ENCODE measurements around the gene MBTPS1. TPM values are rescaled to one million over a fixed set of nuclear protein-coding genes. Genes with fewer than 3 reads are reported as not detected.
A peak's percentile ranks its signal among the peaks of the same experiment; 100 is the strongest.

Gene MBTPS1
- total RNA-seq, 2 donors from 2014 or later = 79.0 to 133 TPM

DNA sequence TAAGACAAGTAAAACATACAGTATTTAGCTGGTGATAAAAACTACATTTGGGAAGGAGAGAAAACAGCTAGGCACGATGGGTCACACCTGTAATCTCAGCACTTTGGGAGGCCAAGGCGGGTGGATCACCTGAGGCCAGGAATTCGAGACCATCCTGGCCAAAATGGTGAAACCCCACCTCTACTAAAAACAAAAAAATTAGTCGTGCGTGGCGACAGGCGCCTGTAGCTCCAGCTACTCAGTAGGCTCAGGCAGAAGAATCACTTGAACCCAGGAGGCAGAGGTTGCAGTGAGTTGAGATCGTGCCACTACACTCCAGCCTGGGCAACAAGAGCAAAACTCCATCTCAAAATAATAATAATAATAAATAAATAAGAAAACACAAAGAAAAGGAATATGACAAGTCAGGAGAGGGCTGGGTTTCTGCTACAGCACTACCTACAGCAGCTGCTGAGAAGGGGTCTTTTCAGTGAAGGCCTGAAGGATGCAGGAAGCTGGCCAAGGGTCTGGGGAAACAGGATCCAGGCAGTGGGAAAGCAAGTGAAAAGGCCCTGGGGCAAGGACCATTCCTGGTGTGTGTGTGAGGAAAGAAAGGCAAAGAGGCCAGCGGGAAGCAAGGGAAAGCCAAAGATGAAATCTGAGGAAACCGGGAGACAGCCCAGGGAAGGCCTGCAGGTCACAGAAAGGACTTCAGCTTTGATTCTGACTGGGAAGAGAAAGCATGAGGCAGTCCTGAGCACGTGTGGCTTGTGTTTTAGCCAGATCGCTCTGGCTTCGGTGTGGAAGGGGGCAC, 10.6 kb downstream of the MBTPS1 start:
- Histone ChIP-seq H3K4me1 (replicated peaks) (no peaks in the 10 kb centered on the region), H3K27me3 (replicated peaks; ENCODE audit: insufficient read depth) (no peaks in the 10 kb centered on the region), H3K9me3 (no peaks in the 10 kb centered on the region), H3K4me3 (no peak overlapping the region), H3K36me3 (no peaks in the 10 kb centered on the region), H3K27ac (no peak overlapping the region)
- no peak for DNase-seq (ENCODE audit: low spot score)
- intact Hi-C loops (cut with DNase I) = no loop called here
- WGBS = 81% methylated on average over 13 of the region's 13 CpGs
- TF ChIP-seq POLR2AphosphoS5 (IDR thresholded peaks at IDR 0.05) (no peak), POLR2A (IDR thresholded peaks at IDR 0.05) (no peak)
- TF ChIP-seq, protein P1, sequence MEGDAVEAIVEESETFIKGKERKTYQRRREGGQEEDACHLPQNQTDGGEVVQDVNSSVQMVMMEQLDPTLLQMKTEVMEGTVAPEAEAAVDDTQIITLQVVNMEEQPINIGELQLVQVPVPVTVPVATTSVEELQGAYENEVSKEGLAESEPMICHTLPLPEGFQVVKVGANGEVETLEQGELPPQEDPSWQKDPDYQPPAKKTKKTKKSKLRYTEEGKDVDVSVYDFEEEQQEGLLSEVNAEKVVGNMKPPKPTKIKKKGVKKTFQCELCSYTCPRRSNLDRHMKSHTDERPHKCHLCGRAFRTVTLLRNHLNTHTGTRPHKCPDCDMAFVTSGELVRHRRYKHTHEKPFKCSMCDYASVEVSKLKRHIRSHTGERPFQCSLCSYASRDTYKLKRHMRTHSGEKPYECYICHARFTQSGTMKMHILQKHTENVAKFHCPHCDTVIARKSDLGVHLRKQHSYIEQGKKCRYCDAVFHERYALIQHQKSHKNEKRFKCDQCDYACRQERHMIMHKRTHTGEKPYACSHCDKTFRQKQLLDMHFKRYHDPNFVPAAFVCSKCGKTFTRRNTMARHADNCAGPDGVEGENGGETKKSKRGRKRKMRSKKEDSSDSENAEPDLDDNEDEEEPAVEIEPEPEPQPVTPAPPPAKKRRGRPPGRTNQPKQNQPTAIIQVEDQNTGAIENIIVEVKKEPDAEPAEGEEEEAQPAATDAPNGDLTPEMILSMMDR (IDR thresholded peaks at IDR 0.05) = no peak

DNA sequence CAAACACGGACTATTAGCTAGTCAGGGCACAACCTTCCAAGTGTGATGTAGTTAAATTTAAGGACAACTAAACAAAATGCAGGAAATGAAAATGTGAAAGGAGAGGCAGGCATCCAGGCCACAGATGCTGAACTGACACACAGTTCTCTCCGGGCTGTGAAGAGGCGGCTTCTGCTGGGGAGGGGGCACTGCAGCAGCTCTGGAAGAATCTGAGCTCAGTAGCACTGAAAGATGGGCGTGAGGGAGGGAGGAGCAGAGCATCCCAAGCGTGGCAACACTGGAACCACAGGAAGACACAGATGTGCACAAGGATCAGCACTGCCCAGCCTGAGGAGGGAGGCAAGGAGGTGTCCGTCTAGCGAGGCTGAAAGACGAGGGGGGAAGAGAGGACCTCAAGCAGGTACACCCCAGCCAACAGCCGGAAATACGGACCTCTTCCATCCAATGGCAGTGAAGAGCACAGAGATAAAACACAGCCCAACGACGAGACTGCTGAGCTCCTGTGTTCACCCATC, 11.4 kb downstream of the MBTPS1 start:
- no peak for DNase-seq (ENCODE audit: low spot score)
- Histone ChIP-seq H3K27ac (no peak overlapping the region), H3K36me3 (no peaks in the 10 kb centered on the region), H3K4me3 (no peak overlapping the region), H3K27me3 (replicated peaks; ENCODE audit: insufficient read depth) (no peaks in the 10 kb centered on the region), H3K9me3 (no peaks in the 10 kb centered on the region), H3K4me1 (replicated peaks) (no peaks in the 10 kb centered on the region)
- intact Hi-C loops (cut with DNase I) = no loop called here
- 54% methylated on average over 12 of the region's 12 CpGs for WGBS
- no peak for TF ChIP-seq POLR2A (IDR thresholded peaks at IDR 0.05)
- TF ChIP-seq, protein P1 (IDR thresholded peaks at IDR 0.05) = no peak
- TF ChIP-seq POLR2AphosphoS5 (IDR thresholded peaks at IDR 0.05) = no peak

DNA sequence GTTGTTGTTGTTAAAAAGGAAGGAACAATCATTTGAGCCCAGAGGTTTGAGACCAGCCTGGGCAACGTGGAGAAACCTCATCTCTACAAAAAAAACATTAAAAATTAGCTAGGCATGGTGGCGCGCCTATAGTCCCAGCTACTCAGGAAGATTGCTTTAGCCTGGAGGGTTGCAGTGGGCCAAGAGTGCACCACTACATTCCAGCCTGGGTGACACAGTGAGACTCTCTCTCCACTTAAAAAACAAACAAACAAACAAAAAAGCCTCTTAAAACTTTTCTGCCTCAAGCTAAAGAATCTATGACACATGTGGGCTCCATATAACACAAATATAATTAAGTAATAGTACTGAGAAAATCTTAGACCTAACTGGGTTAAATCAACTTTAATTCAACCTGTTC, 12.5 kb downstream of the MBTPS1 start:
- no peak overlapping the region for H3K4me3 ChIP-seq
- no peaks in the 10 kb centered on the region for H3K36me3 ChIP-seq
- no peaks in the 10 kb centered on the region for H3K4me1 ChIP-seq (replicated peaks)
- TF ChIP-seq, protein P1 (IDR thresholded peaks at IDR 0.05) = no peak
- TF ChIP-seq POLR2A (IDR thresholded peaks at IDR 0.05) = no peak
- TF ChIP-seq POLR2AphosphoS5 (IDR thresholded peaks at IDR 0.05) = no peak
- no peaks in the 10 kb centered on the region for H3K27me3 ChIP-seq (replicated peaks; ENCODE audit: insufficient read depth)
- H3K9me3 ChIP-seq = no peaks in the 10 kb centered on the region
- intact Hi-C loops (cut with DNase I) = no loop called here
- H3K27ac ChIP-seq = no peak overlapping the region
- WGBS = 73% methylated on average over 3 of the region's 3 CpGs
- no peak for DNase-seq (ENCODE audit: low spot score)

DNA sequence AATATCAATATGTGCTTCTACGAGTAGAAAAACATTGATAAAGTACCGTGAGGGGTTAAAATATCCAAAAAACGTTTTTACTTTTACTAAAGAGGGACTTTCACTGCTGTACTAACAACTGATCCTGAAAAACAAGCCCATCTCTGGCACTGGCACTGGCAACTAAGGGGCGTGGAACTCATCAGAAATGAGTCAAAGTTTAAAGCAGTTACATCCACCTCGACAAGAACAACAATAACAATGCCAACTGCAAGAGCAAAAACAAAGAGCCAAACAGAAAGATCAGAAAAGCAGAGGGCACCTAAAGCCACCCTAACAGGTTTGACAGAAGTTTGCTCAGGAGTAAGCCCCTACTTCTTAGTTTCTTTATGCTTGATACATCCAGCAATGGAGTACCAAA, 13.1 kb downstream of the MBTPS1 start:
- no peak for TF ChIP-seq POLR2A (IDR thresholded peaks at IDR 0.05)
- no peak for TF ChIP-seq POLR2AphosphoS5 (IDR thresholded peaks at IDR 0.05)
- TF ChIP-seq, protein P1 (IDR thresholded peaks at IDR 0.05) = no peak
- no peaks in the 10 kb centered on the region for H3K36me3 ChIP-seq
- H3K4me1 ChIP-seq (replicated peaks) = no peaks in the 10 kb centered on the region
- no peaks in the 10 kb centered on the region for H3K9me3 ChIP-seq
- 34% methylated on average over 5 of the region's 5 CpGs for WGBS
- H3K4me3 ChIP-seq = no peak overlapping the region
- intact Hi-C loops (cut with DNase I) = no loop called here
- peak overlapping the region; percentile 29 to 44 for H3K27ac ChIP-seq
- no peaks in the 10 kb centered on the region for H3K27me3 ChIP-seq (replicated peaks; ENCODE audit: insufficient read depth)
- DNase-seq (ENCODE audit: low spot score) = no peak

DNA sequence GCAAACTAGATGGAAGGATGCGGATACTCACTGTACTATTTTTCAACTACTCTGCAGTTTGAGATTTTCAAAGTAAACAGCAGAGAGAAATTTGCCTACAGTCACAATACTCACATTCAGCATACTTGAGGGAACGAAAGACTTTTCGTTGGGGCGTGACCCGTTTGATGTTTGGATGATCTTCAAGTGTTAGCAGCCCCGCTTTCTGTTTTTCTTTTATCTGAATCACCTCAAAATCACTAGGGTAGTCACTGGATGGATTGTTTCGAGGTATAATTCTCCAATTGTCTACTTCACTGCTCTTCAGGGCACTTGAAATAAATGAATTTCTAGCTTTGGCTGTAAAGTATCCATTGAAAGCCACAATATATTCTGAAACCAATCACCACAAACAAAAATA, 17.8 kb downstream of the MBTPS1 start:
- intact Hi-C loops (cut with DNase I) = no loop called here

More for the DNA sequence above, 17.8 kb downstream of the MBTPS1 start:
- DNase-seq (ENCODE audit: low spot score) = no peak
- Histone ChIP-seq H3K27me3 (replicated peaks; ENCODE audit: insufficient read depth) (no peaks in the 10 kb centered on the region), H3K27ac (no peak overlapping the region), H3K36me3 (no peaks in the 10 kb centered on the region), H3K9me3 (no peaks in the 10 kb centered on the region), H3K4me3 (no peak overlapping the region), H3K4me1 (replicated peaks) (peaks cover 4% of the 10 kb centered on the region)
- WGBS = 68% methylated on average over 7 of the region's 7 CpGs
- TF ChIP-seq, protein P1 (IDR thresholded peaks at IDR 0.05) = no peak
- no peak for TF ChIP-seq POLR2AphosphoS5 (IDR thresholded peaks at IDR 0.05)
- no peak for TF ChIP-seq POLR2A (IDR thresholded peaks at IDR 0.05)
